ENCODE data around the gene KIAA1958. TPM values are rescaled to one million over a fixed set of nuclear protein-coding genes. Genes with fewer than 3 reads are reported as not detected.
A peak's percentile ranks its signal among the peaks of the same experiment; 100 is the strongest.

Gene KIAA1958
- total RNA-seq, 1 experiment from 2014 or later = 5.8 TPM

- Mint-ChIP-seq H3K9me3 (ENCODE audit: unreplicated experiment) (no peaks in the 10 kb centered on the region), H3K4me1 (ENCODE audit: insufficient read depth, unreplicated experiment) (peaks cover 29% of the 10 kb centered on the region), H3K36me3 (ENCODE audit: insufficient read depth, unreplicated experiment) (peaks cover 4% of the 10 kb centered on the region), H3K27ac (ENCODE audit: low read depth, unreplicated experiment) (peak overlapping the region; percentile 49), H3K27me3 (ENCODE audit: insufficient read depth, unreplicated experiment) (no peaks in the 10 kb centered on the region), H3K4me3 (ENCODE audit: unreplicated experiment) (no peak overlapping the region)
- peak; percentile 31 for DNase-seq (ENCODE audit: unreplicated experiment)
- POLR2A ChIA-PET = interaction anchor here (0.5 to 2.5 kb wide), 7 partner anchors 10 to 682 kb away, joined by 3 to 11 read pairs (median 7); partner anchors contain the start of genes HSDL2 and KIAA1958
- intact Hi-C loops (cut with micrococcal nuclease) = no loop called here
- no peak for TF ChIP-seq CTCF (IDR thresholded peaks at IDR 0.05; ENCODE audit: unreplicated experiment)
- no TSS peak for BruUV-seq (replicated peaks)
- CTCF ChIA-PET = interaction anchor here (0.5 to 0.9 kb wide), 2 partner anchors 10 to 284 kb away, joined by 3 read pairs; no protein-coding TSS in a partner anchor
These were observed 70.1 kb downstream of the KIAA1958 start for GRCh38 chr9:112556497-112557442.

GRCh38 chr9:112558476-112558875 is 71.8 kb downstream of the KIAA1958 start:
- CTCF ChIA-PET = interaction anchor here (0.8 kb wide), 1 partner anchor 860 kb away, joined by 5 read pairs; no protein-coding TSS in a partner anchor
- peak; percentile 11 for DNase-seq (ENCODE audit: unreplicated experiment)
- Mint-ChIP-seq H3K27ac (ENCODE audit: low read depth, unreplicated experiment) (no peak overlapping the region), H3K27me3 (ENCODE audit: insufficient read depth, unreplicated experiment) (no peaks in the 10 kb centered on the region), H3K4me3 (ENCODE audit: unreplicated experiment) (no peak overlapping the region), H3K9me3 (ENCODE audit: unreplicated experiment) (no peaks in the 10 kb centered on the region), H3K36me3 (ENCODE audit: insufficient read depth, unreplicated experiment) (peaks cover 4% of the 10 kb centered on the region), H3K4me1 (ENCODE audit: insufficient read depth, unreplicated experiment) (peaks cover 29% of the 10 kb centered on the region)
- POLR2A ChIA-PET = no interaction called here
- intact Hi-C loops (cut with micrococcal nuclease) = no loop called here
- no TSS peak for BruUV-seq (replicated peaks)
- TF ChIP-seq CTCF (IDR thresholded peaks at IDR 0.05; ENCODE audit: unreplicated experiment) = no peak

- intact Hi-C loops (cut with micrococcal nuclease) = no loop called here
- CTCF ChIA-PET = interaction anchor here (0.8 kb wide), 1 partner anchor 860 kb away, joined by 5 read pairs; no protein-coding TSS in a partner anchor
- Mint-ChIP-seq H3K27me3 (ENCODE audit: insufficient read depth, unreplicated experiment) (no peaks in the 10 kb centered on the region), H3K9me3 (ENCODE audit: unreplicated experiment) (no peaks in the 10 kb centered on the region), H3K36me3 (ENCODE audit: insufficient read depth, unreplicated experiment) (peaks cover 4% of the 10 kb centered on the region), H3K27ac (ENCODE audit: low read depth, unreplicated experiment) (no peak overlapping the region), H3K4me3 (ENCODE audit: unreplicated experiment) (no peak overlapping the region), H3K4me1 (ENCODE audit: insufficient read depth, unreplicated experiment) (peaks cover 29% of the 10 kb centered on the region)
- DNase-seq (ENCODE audit: unreplicated experiment) = no peak
- POLR2A ChIA-PET = no interaction called here
- no TSS peak for BruUV-seq (replicated peaks)
- no peak for TF ChIP-seq CTCF (IDR thresholded peaks at IDR 0.05; ENCODE audit: unreplicated experiment)
These were observed 72.4 kb downstream of the KIAA1958 start for GRCh38 chr9:112558978-112559377.

GRCh38 chr9:112559629-112560413 is 73.2 kb downstream of the KIAA1958 start:
- no peak for TF ChIP-seq CTCF (IDR thresholded peaks at IDR 0.05; ENCODE audit: unreplicated experiment)
- H3K27me3 Mint-ChIP-seq (ENCODE audit: insufficient read depth, unreplicated experiment) = no peaks in the 10 kb centered on the region
- H3K4me1 Mint-ChIP-seq (ENCODE audit: insufficient read depth, unreplicated experiment) = peaks cover 25% of the 10 kb centered on the region
- H3K27ac Mint-ChIP-seq (ENCODE audit: low read depth, unreplicated experiment) = no peak overlapping the region
- H3K9me3 Mint-ChIP-seq (ENCODE audit: unreplicated experiment) = no peaks in the 10 kb centered on the region
- intact Hi-C loops (cut with micrococcal nuclease) = no loop called here
- no TSS peak for BruUV-seq (replicated peaks)
- peaks cover 4% of the 10 kb centered on the region for H3K36me3 Mint-ChIP-seq (ENCODE audit: insufficient read depth, unreplicated experiment)
- no peak overlapping the region for H3K4me3 Mint-ChIP-seq (ENCODE audit: unreplicated experiment)
- ChIA-PET POLR2A (no interaction called here), CTCF (interaction anchor here (0.6 kb wide), 1 partner anchor 44 kb away, joined by 3 read pairs; no protein-coding TSS in a partner anchor)
- DNase-seq (ENCODE audit: unreplicated experiment) = no peak

Data from MCF 10A (cell line).